Skin of body (tissue), 2 donors: Measurements from ENCODE around the gene P4HTM. TPM values are rescaled to one million over a fixed set of nuclear protein-coding genes. Genes with fewer than 3 reads are reported as not detected.
A peak's percentile ranks its signal among the peaks of the same experiment; 100 is the strongest.

Experiments used
- DNase-seq: peaks from one replicate; lab custom pipeline; 2025; lab: John Stamatoyannopoulos, UW
- total RNA-seq: library from RNA; depleted of rRNA; stranded (reverse); fragments of >200 nt; gene quantifications from one replicate; pipeline ENCODE4 v1.2.3, GENCODE V29; 2014

Gene P4HTM
- total RNA-seq, 1 donor from 2014 or later = 27.7 TPM

- DNase-seq = no peak
Observed at GRCh38 chr3:48984663-48985062, 5.4 kb upstream of the P4HTM start.

GRCh38 chr3:48985831-48986376, 4.1 kb upstream of the P4HTM start:
- no peak for DNase-seq

GRCh38 chr3:48989126-48989795, 780 bp upstream of the P4HTM start:
- DNase-seq = peak; percentile 1

GRCh38 chr3:48990636-48991469, 812 bp downstream of the P4HTM start:
- no peak for DNase-seq

- no peak for DNase-seq
Observed at GRCh38 chr3:48991851-48992545, 2.0 kb downstream of the P4HTM start.

GRCh38 chr3:48993834-48994233, 3.8 kb downstream of the P4HTM start:
- no peak for DNase-seq

GRCh38 chr3:48996640-48997039, 6.6 kb downstream of the P4HTM start:
- DNase-seq = no peak

GRCh38 chr3:48997102-48997635, 7.1 kb downstream of the P4HTM start:
- no peak for DNase-seq

GRCh38 chr3:48997714-48998637, 7.9 kb downstream of the P4HTM start:
- no peak for DNase-seq

- no peak for DNase-seq
Observed at GRCh38 chr3:48999085-48999858, 9.2 kb downstream of the P4HTM start.

GRCh38 chr3:49001155-49001554, 11.1 kb downstream of the P4HTM start:
- DNase-seq = no peak

GRCh38 chr3:49004352-49005302, 14.6 kb downstream of the P4HTM start:
- no peak for DNase-seq

GRCh38 chr3:49005303-49005680, 15.3 kb downstream of the P4HTM start:
- no peak for DNase-seq

GRCh38 chr3:49005998-49006397, 16.0 kb downstream of the P4HTM start:
- DNase-seq = no peak

- DNase-seq = peak; percentile 33
Observed at GRCh38 chr3:49006408-49007067, 16.5 kb downstream of the P4HTM start.

GRCh38 chr3:49007068-49007770, 17.2 kb downstream of the P4HTM start, which contains the start of gene WDR6:
TSS of gene WDR6 (plus strand) at chr3:49007391. CDS start at chr3:49007432, 41 bp downstream.
- DNase-seq = peak; percentile 90
